A673 (cell line): Measurements from ENCODE around the gene STARD5. TPM values are rescaled to one million over a fixed set of nuclear protein-coding genes. Genes with fewer than 3 reads are reported as not detected.

Experiments
- BruUV-seq: library from RNA; stranded (reverse); fragments of 400-500 nt; replicated peaks from 2 replicates; lab custom pipeline; 2021; lab: Mats Ljungman, UMichigan
- CTCF ChIA-PET: fragments of 300-600 bp; sonication (Branson Sonifier 250); formaldehyde crosslinking; loops from one replicate; lab custom pipeline; 2022; ENCODE audit warnings: antibody characterized with exemption; lab: Charles Lee
- POLR2A ChIA-PET: fragments of 300-600 bp; sonication (Branson Sonifier 250); formaldehyde crosslinking; loops from one replicate; lab custom pipeline; 2022; ENCODE audit warnings: antibody characterized with exemption; ENCODE audit not compliant: low non-redundant PET; lab: Charles Lee
- DNase-seq: peaks from one replicate; pipeline ENCODE4 v3.0.0-alpha.2; 2015; ENCODE audit warnings: low spot score
- H3K27ac ChIP-seq: fragments of 200-600 bp; sonication (generic); 2 replicates; pipeline ENCODE4 v1.5.1; 2016; ENCODE audit warnings: mixed run types, low read depth, mild to moderate bottlenecking, mixed read lengths, antibody characterized with exemption, low read length; ENCODE audit not compliant: poor library complexity, severe bottlenecking
- H3K27me3 ChIP-seq: fragments of 200-600 bp; sonication (generic); replicated peaks from 2 replicates; pipeline ENCODE4 v1.6.1; 2017; ENCODE audit warnings: mixed run types, low read depth, mild to moderate bottlenecking, mixed read lengths, antibody characterized with exemption, low read length; ENCODE audit not compliant: insufficient read depth, poor library complexity
- H3K36me3 ChIP-seq: fragments of 200-600 bp; sonication (generic); 2 replicates; pipeline ENCODE4 v1.6.1; 2016; ENCODE audit warnings: mixed run types, mild to moderate bottlenecking, mixed read lengths, antibody characterized with exemption, low read length; ENCODE audit not compliant: insufficient read depth, poor library complexity, severe bottlenecking
- H3K4me1 ChIP-seq: fragments of 200-600 bp; sonication (generic); 2 replicates; pipeline ENCODE4 v1.6.1; 2017; ENCODE audit warnings: mixed run types, mild to moderate bottlenecking, mixed read lengths, antibody characterized with exemption, low read length; ENCODE audit not compliant: insufficient read depth, poor library complexity, severe bottlenecking
- H3K4me3 ChIP-seq: fragments of 200-600 bp; sonication (generic); 2 replicates; pipeline ENCODE4 v1.5.1; 2016; ENCODE audit warnings: low read depth, mixed run types, mild to moderate bottlenecking, mixed read lengths, low read length; ENCODE audit not compliant: poor library complexity, severe bottlenecking
- H3K9me3 ChIP-seq: fragments of 200-600 bp; sonication (generic); 2 replicates; pipeline ENCODE4 v1.6.1; 2016; ENCODE audit warnings: mixed run types, low read depth, mild to moderate bottlenecking, mixed read lengths, antibody characterized with exemption, low read length; ENCODE audit not compliant: poor library complexity, severe bottlenecking
- EZH2 ChIP-seq: fragments of 200-600 bp; sonication (generic); IDR thresholded peaks from 2 replicates; pipeline ENCODE4 v1.6.1; 2017; ENCODE audit warnings: borderline replicate concordance, low read depth, mild to moderate bottlenecking, mixed read lengths, antibody characterized with exemption, low read length; ENCODE audit not compliant: poor library complexity, severe bottlenecking
- intact Hi-C: fragments of 100-400 bp; cut with micrococcal nuclease; formaldehyde crosslinking; loops from one replicate; pipeline ENCODE4 v1.10.0; 2022; ENCODE audit not compliant: unreplicated experiment
- total RNA-seq: library from RNA; stranded (reverse); gene quantifications from 2 replicates; pipeline ENCODE4 v1.2.3, GENCODE V29; 2021
- TF ChIP-seq, protein P1 (sequence below): fragments of 300-800, 200-600 bp; sonication (generic); conservative IDR thresholded peaks from 2 replicates; pipeline ENCODE4 v1.5.1; 2017; ENCODE audit warnings: low read depth, mild to moderate bottlenecking, antibody characterized with exemption, low read length, moderate library complexity, mixed read lengths

STARD5 gene
- total RNA-seq, 1 experiment from 2014 or later: 0.54 TPM

DNA sequence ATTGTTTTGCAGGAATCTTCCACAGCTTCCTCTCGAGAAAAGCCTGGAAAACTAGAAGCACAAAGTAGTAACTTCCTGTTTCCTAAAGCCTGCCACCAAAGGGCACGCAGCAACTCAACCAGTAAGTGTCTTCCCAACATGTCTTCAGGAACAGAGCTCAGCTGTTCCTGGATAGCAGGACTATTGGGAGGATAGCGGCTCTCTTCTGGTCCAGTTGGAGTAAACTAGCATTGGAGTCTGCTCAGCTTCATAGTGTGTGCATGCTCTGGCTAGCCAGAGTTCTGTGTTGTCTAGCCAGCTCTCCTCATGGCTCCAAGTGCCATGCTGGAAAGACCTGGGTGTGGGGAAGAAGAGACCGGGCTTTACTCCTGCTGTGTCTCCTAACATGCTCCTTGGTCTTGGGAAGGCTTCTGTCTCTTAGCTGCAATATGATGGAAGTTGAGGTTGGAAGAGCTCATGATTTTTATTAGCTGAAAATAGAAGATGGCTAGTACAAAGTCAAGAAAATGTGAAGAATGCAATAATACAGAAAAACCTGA lies 64.1 kb downstream of the STARD5 start:
- TF ChIP-seq, protein P1, sequence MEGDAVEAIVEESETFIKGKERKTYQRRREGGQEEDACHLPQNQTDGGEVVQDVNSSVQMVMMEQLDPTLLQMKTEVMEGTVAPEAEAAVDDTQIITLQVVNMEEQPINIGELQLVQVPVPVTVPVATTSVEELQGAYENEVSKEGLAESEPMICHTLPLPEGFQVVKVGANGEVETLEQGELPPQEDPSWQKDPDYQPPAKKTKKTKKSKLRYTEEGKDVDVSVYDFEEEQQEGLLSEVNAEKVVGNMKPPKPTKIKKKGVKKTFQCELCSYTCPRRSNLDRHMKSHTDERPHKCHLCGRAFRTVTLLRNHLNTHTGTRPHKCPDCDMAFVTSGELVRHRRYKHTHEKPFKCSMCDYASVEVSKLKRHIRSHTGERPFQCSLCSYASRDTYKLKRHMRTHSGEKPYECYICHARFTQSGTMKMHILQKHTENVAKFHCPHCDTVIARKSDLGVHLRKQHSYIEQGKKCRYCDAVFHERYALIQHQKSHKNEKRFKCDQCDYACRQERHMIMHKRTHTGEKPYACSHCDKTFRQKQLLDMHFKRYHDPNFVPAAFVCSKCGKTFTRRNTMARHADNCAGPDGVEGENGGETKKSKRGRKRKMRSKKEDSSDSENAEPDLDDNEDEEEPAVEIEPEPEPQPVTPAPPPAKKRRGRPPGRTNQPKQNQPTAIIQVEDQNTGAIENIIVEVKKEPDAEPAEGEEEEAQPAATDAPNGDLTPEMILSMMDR: no peak
- TF ChIP-seq EZH2: no peak
- intact Hi-C loops: no loop called here
- Histone ChIP-seq H3K9me3 (no peaks in the 10 kb centered on the region), H3K27me3 (peaks cover 5% of the 10 kb centered on the region), H3K36me3 (no peaks in the 10 kb centered on the region), H3K4me1 (no peaks in the 10 kb centered on the region), H3K4me3 (no peak overlapping the region), H3K27ac (no peak overlapping the region)
- BruUV-seq: no TSS peak
- DNase-seq: no peak
- ChIA-PET POLR2A (no interaction called here), CTCF (interaction anchor here (0.5 kb wide), 1 partner anchor 273 kb away, joined by 3 read pairs; no protein-coding TSS in a partner anchor)

Other genes with a start within 250 kb of the STARD5 start
- 1.6 and 2.8 TPM in 2 replicates for gene CFAP161, start 189.9 kb downstream of the STARD5 start, total RNA-seq
- 1.4 and 1.8 TPM in 2 replicates for gene IL16, start 127.3 kb downstream of the STARD5 start, total RNA-seq
- not detected in 2 replicates for gene TMC3, start 50.1 kb upstream of the STARD5 start, total RNA-seq